ENCODE results near the gene TRNT1.

Gene TRNT1
- 49.3 to 76.2 reads per million in 2 donors for total RNA-seq

GRCh38 chr3:3126477-3127431, at the start of gene TRNT1:
TSS of gene TRNT1 (plus strand) at chr3:3126940. CDS start at chr3:3129041, 2,101 bp downstream.
- DNase-seq, result peak; percentile 93 to 97 (median 94)

GRCh38 chr3:3080309-3080708, 46.4 kb upstream of the TRNT1 start:
- no peak for DNase-seq

DNA sequence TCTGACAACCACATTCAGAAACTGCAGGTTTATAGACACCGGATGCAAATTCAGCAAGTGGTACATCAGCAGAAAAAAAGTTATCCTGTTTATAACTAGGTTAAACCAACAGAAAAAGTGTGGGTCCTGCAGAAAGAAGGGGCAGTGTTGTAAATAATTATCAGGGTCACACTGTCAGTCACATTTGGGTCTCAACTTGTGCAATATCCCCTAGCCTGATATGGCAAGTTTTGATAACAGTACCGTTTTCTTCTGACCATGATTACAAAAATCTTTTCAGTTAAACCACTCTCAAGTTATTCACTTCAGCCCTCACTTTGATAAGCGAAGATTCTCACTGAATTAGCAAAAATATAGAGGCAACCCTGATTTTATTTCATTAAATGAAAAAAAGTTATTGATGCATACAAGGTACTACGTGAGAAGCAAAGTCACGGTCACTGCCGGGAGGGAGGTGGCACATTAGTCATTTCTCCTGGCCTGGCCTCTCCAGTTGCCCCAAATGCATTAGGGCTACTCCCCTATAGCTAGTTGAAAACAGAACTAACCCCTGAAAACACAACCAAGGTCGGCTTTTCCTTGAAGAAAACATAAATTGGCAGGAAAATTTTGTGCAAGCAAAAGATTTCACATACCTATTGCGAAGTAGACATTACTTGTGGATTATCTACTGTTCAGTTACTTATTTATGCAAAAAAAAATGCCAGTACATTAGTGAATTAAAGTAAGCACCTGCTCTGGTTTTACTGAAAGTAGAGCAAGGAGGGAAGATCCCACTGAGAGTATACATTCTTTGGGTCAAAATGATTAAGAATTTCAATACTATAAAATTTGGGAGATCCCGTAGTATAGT, 45.1 kb upstream of the TRNT1 start:
- no peak for DNase-seq

GRCh38 chr3:3082234-3082924, 44.4 kb upstream of the TRNT1 start:
- DNase-seq, result no peak

DNA sequence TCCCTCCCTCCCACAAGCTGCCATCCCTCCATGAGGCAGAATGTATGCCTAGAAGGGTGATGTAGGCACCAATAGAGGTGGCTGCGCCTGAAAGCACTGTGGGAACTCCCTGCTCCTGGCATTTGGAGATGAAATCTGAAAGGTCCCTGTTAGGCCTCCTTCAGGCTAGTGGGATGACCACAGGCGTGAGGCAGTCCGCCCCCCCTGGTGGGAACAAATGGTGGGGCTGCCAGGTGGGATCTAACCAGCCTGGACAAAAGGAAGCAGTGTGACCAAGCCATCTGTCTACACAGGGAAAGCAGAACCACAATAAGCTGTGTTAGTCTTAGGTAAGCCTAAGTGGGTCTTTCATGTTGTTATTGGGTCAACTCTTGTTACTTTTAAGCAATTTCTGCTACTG, 41.9 kb upstream of the TRNT1 start:
- no peak for DNase-seq

DNA sequence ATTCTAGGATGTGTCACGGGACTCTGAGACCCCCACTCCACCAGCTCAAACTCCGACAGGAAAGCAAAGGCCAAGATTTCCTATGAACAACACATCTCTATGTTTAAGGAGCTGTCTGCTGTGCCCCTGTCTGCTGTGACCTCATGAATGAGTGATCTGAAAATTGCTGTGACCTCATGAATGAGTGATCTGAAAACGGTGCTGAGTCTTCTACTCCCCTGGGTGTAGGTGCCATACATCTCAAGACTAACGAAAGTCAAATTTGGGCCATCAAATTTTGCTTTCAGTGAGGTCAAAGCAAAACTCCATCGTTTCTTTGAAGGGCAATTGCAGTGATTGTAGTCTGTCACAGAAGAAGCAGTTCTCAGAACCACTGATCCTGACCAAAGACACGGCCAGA, 41.0 kb upstream of the TRNT1 start:
- DNase-seq, result no peak

DNA sequence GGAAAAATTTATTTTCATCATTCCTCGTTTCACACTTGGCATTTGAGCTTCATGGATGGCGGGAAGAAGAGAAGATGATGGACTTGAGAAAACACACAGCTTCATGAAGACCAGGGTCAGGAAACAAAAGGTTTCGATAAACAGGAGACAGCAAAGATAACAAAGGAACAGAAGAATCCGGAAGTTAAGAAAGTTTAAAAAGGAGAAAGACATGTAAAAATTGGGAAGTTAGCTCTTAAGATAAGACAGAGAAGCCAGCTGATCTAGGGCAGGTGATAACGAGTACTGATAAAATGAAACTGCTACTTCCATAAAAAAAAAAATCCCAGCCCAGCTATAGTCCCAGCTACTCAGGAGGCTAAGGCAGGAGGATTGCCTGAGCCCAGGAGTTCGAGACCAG, 40.5 kb upstream of the TRNT1 start:
- no peak for DNase-seq

GRCh38 chr3:3087279-3087678, 39.5 kb upstream of the TRNT1 start:
- no peak for DNase-seq

GRCh38 chr3:3087716-3088465, 38.8 kb upstream of the TRNT1 start:
- DNase-seq, result no peak

- DNase-seq, result no peak
Measured at GRCh38 chr3:3089017-3089416, 37.7 kb upstream of the TRNT1 start.

DNA sequence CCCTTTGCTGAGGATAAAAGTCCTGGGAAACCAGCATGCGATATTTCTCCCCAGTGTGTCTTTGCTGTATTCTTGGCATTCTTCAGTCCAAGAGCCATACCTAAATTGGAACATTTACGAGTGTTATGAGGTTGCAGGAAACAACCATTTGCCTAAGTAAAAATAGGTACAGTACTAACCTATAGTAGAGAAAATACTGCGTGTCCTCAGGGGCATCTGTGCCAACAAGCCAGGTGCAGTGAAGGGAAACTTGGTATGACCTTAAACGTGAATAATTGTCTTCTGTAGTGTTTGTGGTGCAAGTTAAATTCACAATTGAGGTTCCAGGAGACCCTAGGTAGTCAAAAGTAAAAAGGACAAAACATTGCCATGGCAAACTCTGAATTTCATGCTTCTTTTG, 28.8 kb upstream of the TRNT1 start:
- no peak for DNase-seq

- no peak for DNase-seq
Measured at GRCh38 chr3:3101660-3102458, 24.9 kb upstream of the TRNT1 start.

- DNase-seq, result no peak
Measured at GRCh38 chr3:3102751-3103150, 24.0 kb upstream of the TRNT1 start.

- DNase-seq, result no peak
Measured at GRCh38 chr3:3105246-3105645, 21.5 kb upstream of the TRNT1 start.

DNA sequence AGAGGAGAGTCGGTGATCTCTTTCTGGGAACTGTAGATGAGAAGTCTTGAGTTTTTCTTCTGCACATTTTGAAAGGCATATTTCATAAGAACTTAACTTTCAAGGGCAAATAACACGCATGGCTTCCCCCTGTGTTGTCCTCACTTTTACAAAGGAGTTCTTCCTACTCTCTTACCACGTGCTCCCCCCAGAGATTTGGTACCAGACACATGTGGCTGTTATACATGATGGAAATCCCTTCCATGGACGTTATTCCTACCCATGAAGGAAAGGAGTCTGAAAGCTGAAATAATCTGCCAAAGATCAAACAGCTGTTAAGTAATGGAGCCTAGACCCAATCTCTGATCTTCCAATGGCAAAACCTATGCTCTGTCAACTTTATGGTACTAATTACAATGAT, 20.9 kb upstream of the TRNT1 start:
- DNase-seq, result no peak

GRCh38 chr3:3107181-3107580, 19.6 kb upstream of the TRNT1 start:
- no peak for DNase-seq

- DNase-seq, result peak in 1 of 5 experiments; percentile 12
Measured at GRCh38 chr3:3107858-3108257, 18.9 kb upstream of the TRNT1 start.

- peak in 1 of 5 experiments; percentile 59 for DNase-seq
Measured at GRCh38 chr3:3109407-3110298, 17.1 kb upstream of the TRNT1 start.

GRCh38 chr3:3110299-3110630, 16.5 kb upstream of the TRNT1 start, which contains the start of gene IL5RA:
TSS of gene IL5RA (minus strand) at chr3:3110374. CDS start at chr3:3104984, 5,390 bp downstream.
- DNase-seq, result peak in 2 of 5 experiments; percentile 33 to 69

DNA sequence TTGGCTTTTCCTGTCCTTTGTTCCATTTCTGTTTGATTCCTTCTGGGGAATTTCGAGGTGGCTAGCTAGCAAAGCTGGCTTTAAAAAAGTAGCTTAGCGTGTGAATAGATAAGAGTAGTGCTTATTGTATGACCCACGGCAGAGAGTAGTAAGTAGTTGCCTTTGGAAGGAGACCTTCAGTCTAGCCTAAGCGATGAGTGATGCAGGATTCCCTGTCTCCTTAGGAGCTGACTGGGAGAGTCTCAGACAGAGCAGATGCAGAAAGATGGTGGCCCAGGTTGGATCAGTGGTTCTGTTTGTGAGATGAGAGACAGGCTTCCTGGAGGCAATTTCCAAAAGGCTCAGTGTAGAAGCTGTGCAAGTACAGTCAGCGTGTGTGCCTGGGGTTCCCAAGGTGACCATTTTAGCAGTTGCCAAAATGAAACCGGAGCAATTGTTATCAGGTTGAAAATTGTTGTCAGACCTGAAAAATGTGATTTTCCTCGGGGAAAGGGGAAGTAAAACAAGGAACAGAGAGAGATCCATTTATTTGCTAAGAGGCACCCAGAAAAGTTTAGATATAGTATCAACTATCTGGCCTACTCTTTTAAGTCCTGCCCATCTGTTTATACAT, 15.9 kb upstream of the TRNT1 start:
- DNase-seq, result no peak
